ENCODE measurements around the gene CLEC4F.

Gene CLEC4F

DNA sequence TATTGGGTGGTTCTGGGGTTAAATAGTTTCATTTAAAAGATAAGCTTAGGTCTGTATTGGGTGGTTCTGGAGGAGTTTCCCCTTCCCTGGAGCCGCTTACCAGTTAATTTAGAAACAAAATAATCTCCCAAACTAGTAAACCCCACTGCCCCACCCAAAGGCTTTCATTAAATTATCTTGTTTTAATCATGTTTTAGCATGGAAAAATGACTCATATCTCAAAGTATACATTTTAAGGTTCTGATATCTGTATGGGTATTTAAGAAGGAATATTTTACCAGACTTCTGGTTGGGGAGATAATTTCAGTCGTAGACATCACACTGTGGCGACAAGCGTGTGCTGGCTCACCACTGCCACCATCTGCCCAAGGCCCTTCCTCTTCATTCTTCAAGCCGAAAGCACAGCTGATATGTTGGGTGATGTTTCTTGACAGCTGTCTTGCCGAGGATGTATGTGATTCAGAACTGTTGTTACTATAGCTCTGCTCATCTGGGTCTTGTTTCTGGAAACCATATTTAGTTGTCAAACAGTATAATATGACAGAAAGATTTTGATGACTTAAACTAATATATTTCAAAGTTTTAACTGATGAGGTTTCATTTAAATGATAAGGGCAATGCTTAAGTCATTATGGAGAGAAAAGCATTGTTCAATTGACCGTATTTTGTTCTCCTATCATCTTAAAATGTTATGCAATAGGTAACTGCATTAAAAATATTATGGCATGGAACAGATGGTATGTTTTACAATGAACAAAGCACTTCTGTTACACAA lies 35.1 kb downstream of the CLEC4F start:
- no peak for DNase-seq

DNA sequence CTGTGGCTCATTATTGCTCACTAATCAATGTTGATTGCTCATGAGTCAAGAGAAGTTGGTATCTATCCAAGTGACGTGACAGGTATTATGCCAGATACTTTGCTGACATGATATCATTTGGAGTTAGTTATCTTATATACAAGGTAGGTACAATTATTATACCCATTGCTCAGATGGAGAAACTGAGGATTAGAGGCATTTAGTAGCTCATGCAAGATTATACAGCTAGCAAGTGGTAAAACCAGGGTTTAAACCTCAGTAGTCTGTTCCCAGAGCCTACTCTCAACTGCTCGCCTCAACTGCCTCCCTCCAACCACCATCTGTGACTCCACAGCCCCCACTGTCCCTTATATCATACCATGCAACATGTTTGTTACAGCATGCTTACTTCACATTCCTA lies 36.1 kb downstream of the CLEC4F start:
- DNase-seq = no peak

- no peak for DNase-seq
These were observed 40.4 kb downstream of the CLEC4F start for GRCh38 chr2:70779911-70780545.

- no peak for DNase-seq
These were observed 40.9 kb downstream of the CLEC4F start for GRCh38 chr2:70779491-70779890.

DNA sequence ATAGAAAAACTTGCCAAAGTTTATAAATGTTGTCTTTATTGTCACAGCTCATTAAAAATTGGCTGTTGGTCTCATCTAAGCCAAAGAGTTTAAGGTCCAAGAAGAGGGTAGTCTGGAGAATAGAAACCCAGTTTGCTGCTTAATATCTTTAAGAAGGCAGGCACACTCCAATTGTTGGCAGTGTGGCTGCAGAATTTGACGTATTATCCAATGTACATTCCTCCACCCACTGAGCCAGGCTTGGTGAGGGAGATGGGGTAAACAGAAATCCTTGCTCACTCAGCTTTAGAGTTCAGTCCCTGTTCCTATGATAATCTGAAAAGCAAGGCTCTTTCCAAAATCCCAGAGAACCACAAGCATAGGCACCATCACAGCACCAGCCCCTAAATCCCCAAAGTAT lies 41.7 kb downstream of the CLEC4F start:
- DNase-seq = no peak

DNA sequence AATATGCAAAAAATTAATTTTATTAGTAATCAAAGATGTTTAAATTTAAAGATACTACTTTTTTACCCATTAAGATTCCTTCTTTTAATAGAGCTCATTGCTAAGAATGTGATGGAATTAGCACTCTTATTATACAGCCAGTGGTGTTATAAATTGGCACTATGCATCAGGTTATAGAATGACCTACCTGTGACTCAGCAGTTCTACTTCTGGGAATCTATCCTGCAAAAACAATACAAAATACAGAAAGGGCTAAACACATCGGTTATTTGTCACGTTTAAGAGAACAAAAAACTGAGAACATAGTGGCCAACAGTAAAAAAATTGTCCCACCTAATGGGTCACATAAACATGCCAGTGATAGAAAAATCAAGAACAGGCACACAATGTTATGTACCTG lies 42.9 kb downstream of the CLEC4F start:
- DNase-seq = no peak

DNA sequence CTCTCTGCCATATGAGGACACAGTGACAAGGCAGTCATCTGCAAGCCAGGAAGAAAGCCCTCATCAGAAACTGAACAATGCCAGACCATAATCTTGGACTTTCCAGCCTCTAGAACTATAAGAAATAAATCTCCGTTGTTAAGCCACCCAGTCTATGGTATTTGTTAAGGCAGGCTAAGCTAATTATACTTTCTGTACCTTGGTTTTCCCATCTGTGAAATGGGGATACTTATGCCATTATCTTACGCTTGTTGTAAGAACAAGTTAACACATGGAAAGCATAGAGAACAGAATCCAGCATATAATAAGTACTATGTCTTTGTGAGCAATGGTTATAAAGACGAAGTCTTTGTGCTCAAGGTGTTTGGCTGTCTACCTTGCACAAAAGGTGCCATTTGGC lies 44.1 kb downstream of the CLEC4F start:
- DNase-seq = no peak

DNA sequence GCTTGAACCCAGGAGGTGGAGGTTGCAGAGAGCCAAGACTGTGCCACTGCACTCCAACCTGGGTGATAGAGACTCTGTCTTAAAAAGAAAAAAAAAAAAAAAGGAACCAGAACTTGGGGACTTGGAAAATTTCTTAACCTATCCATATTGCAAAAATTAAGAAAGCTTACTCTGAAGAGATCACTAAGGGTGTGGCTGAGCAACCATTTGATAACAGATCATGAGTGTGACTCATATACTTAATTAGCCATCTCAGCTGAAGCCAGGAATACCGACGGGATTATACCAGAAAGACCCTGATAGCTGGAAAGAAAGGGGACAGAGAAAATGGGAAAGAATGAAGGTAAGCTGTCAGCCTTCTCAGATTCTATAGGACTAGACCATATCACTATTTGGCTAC lies 45.3 kb downstream of the CLEC4F start:
- no peak for DNase-seq

- DNase-seq = no peak
These were observed 47.8 kb downstream of the CLEC4F start for GRCh38 chr2:70772486-70773155.

GRCh38 chr2:70771446-70771845 lies 49.0 kb downstream of the CLEC4F start:
- DNase-seq = no peak

- no peak for DNase-seq
These were observed 50.9 kb downstream of the CLEC4F start for GRCh38 chr2:70769450-70769849.

DNA sequence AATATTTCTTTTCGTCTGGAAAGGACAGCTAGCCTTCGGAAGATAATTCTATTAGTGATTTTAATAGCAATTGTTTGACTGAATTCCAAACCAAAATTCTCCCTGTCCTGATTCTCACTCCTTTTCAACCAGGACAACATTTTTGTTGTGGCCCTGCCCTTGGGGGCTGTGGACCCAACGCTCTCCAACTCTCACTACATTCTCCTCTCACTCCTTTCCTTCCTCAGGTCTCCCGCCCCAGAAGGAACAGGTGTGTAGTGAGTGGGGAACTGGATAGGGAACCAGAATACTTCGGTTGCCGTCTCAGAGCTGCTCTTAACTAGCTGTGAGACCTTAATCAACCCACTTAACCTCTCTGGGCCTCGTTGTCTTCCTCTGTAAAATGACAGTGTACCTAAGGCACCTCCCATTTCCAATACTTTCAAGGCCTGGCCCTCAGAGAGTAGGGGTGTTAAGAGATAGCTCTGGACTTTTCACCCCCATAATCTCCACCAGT lies 51.8 kb downstream of the CLEC4F start:
- no peak for DNase-seq

DNA sequence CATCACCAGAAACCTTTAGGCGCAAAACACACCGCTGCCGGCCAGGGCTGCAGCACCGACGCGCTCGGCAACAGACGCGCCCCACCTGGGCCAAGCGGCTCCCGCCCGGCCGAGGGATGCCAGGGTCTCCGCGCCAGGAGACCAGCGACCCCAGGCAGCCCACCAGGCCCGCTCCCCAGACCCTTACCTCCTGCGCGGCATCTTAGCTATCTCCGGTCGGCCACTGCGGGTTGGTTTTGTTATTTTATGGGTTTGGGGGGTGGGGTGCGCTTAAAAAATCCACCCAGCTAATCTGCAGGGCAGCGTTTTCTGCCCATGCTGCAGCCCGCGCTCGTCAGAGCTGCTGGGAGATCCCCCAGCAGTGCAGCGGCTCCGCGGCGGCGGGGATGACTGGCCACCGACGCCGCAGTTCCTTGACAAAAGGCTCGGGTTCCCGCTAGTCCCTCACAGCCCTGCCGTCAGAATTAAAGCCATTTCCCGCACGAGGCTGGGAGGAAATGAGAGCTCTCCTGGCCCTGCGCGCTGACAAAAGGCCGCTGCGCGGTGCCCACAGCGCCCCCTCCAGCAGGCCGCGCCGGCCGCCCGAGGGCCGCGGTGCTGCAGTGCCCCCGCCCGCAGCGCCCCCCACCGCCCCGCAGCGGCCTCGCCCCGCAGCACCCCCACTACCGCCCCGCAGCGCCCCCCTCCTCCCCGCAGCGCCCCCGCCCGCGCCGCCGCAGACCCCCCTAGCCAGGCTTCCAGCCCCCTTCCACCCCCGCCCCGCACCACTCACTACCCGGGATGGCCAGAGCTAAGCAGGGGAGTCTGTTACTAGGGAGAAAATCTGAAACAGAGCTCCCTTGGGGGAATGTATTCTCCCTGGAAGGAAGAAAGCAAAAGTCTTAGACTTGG lies 52.5 kb downstream of the CLEC4F start, which contains the start of gene ADD2:
Gene ADD2, minus strand, starts transcription at position 502 of the 891 bp plus-strand sequence. CDS start 61,792 bp downstream, outside the sequence.
- DNase-seq = no peak

DNA sequence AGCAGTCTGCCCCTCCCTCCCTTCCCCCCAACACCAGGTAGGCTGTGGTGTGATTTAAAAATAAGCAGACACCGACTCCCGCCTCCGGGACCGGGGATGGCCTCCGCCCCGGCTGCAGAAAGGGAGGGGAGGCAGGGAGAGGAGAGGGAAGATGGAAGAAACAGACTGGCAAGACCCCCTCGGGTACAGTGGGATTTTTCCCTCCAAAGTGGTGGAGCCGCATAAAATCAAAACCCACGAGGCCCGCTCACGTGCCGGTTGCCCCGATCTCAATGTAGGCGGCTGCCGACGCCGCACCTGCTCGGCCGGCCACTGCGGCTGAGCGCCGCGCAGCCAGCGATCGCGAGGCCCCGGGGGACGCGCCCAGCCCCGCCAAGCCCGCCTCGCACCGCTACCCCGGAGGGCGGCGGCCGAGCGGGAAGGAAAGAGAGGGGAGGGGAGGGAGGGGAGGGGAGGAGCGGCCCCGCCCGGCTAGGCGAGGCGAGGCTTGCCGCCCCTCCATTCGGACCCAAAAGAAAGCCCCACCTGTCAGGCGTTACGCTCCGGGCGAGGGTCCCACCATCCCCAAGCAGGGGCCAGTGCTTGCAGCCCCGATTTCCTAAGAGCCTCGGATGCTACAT lies 53.2 kb downstream of the CLEC4F start:
- DNase-seq = no peak

GRCh38 chr2:70766357-70767078 lies 53.9 kb downstream of the CLEC4F start:
- DNase-seq = no peak

GRCh38 chr2:70765507-70765906 lies 54.9 kb downstream of the CLEC4F start:
- no peak for DNase-seq

DNA sequence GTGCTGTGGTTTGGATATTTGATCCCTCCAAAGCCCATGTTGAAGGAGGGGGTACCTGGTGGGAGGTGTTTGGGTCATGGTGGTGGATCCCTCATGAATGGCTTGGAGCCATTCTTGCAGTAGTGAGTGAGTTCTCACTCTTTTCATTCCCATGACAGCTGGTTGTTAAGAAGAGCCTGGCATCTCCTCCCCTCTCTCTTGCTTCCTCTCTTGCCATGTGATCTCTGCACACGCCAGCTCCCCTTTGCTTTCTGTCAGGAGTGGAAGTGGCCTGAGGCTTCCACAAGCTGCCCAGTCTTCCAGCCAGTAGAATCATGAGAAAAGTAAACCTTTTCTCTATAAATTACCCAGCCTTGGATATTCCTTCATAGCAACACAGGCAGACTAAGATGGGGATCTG lies 61.0 kb downstream of the CLEC4F start:
- DNase-seq = no peak
